ENCODE data around the gene SMC3. TPM values are rescaled to one million over a fixed set of nuclear protein-coding genes. Genes with fewer than 3 reads are reported as not detected.

The SMC3 gene
- total RNA-seq, 1 experiment from 2014 or later, result 39.8 TPM

DNA sequence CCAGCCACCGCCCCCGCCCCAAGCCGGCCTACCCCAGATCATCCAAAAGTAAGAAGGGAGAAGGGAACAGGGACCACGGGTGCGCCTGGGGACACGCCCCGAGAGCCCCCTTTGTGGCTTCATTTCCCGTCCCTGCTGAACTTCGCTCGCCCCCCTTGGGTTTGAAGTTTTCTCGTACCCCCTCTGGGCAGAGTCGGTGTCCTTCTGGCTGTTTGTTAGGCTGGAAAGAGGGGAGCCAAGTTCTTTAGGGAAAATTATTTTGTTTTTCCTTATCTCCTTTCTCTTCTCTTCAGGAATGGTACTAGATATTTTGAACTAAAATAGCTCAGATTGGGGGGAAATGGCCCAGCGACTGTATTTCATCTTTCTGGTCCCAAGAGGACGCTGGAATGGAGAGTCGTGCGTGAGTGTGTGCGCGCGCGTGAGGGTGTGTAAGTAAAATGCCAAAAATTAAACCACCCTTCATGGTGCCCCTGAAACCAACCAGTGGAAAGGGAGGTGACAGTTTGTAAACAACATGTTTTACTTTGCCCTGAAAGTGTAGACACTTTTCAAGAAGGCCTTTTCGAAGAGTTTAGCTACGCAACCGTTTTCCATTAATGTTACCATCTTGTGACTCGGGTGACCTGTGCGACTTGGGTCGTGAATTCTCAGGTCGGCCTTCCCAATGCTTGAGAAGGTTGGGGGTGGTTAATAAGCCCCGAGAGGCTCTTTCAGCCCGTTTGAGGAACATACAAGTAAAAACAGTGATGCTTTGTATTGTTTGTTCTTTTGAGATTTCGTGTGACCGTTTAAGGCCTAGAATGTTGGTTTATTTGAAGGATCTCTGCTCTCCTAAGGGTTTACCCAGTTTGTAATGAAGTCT lies 77.3 kb downstream of the SMC3 start:
- no peak for DNase-seq (ENCODE audit: low read depth)

DNA sequence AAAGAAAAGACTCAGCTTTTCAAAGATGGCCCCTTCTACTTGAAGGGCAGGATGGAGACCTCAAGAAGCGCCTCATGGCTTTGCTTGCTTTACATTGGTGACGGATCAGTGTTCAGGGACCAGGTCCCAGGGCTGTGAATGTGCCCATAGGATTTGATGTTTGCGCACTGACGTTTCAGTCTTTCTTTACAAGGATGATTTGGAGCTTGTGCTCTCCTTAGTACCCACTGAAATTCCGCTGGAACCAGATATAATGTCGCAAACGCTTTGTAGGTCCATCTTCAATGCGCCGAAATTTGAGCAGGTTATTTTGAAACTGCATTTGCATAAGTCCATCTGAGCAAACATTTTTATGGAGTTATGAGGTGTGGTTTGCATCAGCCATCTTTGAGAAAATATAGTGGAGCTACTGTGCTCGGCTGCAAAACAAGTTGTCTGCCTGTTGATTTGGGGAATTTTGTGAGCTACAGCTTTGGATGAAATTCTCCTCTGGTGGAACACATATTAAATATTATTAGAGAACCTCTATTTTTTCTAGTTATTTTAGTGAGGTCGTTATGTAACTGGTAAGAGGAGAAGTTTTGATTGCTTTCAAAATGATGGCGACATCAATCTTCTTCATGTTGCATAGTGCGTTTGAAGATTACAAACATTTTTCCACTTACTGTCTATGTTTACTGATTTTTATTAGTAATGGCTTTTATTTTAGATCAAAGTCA lies 79.1 kb downstream of the SMC3 start:
- no peak for DNase-seq (ENCODE audit: low read depth)

GRCh38 chr10:110647136-110647430 lies 79.6 kb downstream of the SMC3 start:
- DNase-seq (ENCODE audit: low read depth), result no peak

- no peak for DNase-seq (ENCODE audit: low read depth)
Measured at GRCh38 chr10:110648692-110649346, 81.3 kb downstream of the SMC3 start.

DNA sequence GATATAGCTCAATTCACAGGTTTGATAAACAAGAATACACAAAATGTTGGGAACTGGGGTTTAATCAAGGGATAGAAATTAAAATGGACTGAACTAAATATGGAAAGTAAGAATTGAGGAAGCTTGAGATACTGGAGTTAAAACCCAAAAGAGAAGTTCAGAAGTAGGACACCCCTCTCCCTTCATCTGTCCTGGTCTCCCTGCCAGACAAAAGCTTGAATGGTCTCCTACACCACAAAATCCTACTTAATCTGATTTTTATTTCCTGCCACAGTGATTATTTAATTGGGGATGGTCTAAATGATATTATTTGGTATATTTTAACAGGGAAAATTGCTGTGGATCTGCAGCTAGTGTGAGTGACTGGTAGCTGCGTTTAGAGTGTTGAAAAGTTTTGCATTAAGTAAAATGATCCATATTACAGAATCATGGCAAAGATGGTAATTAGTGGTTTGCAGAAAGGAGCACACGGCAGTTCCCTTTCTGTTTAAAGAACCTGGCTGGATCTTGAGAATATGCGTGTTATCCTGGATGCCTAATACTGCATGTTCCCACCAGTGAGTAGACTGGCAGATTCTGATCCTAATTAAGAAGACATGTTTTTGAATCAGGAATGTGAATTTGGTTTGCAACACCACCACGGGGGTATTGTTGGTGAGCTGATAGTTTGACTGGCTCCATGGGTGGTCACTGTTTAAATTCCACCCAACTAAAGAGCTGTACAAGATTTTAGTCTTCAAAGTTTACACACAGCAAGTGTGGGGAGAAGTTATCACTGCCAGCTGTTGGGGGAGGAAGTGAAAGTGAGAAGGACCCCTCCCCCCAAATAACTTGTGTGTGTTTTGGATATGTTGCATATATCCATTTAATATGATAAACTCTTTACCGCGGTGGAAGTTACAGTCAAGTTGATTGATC lies 82.1 kb downstream of the SMC3 start:
- no peak for DNase-seq (ENCODE audit: low read depth)

- no peak for DNase-seq (ENCODE audit: low read depth)
Measured at GRCh38 chr10:110650265-110650668, 82.8 kb downstream of the SMC3 start.

DNA sequence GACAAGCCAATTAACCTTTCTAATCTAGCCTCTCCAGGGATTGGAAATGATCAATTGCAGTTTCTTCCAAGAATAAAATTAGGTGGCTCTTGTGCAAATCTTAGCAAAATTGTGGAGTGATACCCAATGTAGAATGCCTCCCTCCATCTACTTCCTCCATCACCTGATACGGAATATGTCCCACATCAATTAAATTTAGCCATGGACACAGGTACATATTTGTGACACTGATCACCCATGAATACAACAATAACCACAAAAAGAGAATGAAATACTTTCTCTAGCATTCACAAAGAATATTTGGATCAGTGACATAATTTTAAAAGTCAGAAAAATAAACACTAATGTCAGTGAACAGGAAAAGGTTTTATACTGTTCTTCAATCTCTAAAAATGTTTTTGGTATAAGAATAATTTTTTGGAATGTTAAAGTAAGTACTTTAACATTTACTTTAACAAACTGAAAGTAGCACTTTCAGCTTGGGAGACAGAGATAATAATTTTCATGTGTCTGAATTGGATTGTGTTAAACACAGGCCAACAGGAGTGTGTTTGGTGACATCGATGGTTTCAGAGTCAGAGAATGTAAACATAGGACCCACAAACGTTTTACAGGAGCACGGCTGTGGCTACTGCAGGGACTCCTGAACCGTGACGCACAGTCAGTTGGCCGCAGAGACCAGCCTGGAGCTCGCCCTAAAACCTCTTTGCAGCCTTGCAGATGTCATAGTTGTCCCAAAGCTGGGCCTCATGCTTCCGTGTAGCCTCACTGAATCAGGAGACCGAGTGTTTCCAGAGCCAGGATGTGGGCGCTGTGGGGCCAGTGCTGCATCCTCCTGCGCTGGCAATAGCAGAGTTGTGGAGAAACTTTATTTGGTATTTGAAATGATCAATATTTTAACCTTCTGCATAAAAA lies 83.8 kb downstream of the SMC3 start:
- DNase-seq (ENCODE audit: low read depth), result peak; percentile 84

DNA sequence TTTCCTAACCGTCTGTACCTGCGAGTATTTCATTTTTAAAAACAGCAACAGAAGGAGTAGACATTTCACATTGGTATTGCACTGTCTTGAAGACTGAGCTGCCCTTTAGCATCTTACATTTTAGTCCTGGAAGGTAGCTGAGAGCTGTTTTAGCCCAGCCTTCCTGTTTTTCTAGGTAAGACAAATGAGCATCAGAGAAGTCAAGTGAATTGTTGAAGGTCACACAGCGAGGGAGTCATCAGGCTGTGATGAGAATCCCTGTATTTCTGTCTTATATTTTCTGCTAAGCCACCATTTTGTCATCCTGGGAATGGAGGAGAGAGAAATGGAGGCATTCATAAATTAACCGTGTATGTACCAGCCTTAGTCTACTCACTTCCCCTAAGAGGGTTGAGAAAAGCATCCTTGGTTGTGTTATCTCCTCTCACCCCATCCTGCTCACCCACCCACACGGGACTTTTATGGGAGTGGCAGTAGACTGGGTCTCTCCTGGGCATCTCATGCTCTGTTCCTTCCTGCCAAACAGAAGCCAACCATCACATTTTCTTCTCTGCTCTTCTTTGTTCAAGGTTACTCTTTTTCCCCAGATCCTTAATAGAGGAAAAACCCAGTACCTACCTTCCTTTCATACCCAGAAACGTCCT lies 85.1 kb downstream of the SMC3 start:
- DNase-seq (ENCODE audit: low read depth), result no peak

Other genes with a start within 250 kb of the SMC3 start
- gene DUSP5, start 69.8 kb upstream of the SMC3 start, total RNA-seq (2014; rRNA removed; shearing (Covaris generic)), result 9.1 and 9.9 TPM in 2 replicates
- gene RBM20, start 76.6 kb downstream of the SMC3 start, total RNA-seq (2014; rRNA removed; shearing (Covaris generic)), result 0.06 and 9.4 TPM in 2 replicates